ENCODE measurements around the gene SCAANT1. TPM values are rescaled to one million over a fixed set of nuclear protein-coding genes. Genes with fewer than 3 reads are reported as not detected.

The SCAANT1 gene
- total RNA-seq, 4 donors from 2014 or later: not detected

DNA sequence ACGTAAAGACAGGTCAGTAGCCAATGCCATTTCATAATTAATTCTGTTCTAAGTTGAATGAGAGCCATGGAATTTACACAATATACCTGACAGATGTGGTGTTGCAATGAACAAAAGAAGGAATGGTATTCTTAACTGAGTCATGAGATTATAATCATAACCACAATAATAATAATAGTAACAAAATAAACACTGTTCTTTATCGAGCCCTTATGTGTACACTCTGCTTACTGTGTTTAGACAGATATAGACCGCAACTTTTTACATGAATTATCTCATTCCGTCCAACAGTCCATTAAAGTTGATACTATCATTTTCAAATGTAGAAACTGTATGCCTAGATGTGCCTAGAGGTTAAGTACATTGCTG, 28.2 kb upstream of the SCAANT1 start:
- H3K27ac ChIP-seq: no peak overlapping the region
- H3K4me1 ChIP-seq: peaks cover 0 to under 1% of the 10 kb centered on the region in 2 donors
- intact Hi-C loops (cut with DNase I; ENCODE audit: low total_unique reads): no loop called here
- no peaks in the 10 kb centered on the region for H3K27me3 ChIP-seq
- TF ChIP-seq POLR2A (IDR thresholded peaks at IDR 0.05): no peak
- TF ChIP-seq, protein P1, sequence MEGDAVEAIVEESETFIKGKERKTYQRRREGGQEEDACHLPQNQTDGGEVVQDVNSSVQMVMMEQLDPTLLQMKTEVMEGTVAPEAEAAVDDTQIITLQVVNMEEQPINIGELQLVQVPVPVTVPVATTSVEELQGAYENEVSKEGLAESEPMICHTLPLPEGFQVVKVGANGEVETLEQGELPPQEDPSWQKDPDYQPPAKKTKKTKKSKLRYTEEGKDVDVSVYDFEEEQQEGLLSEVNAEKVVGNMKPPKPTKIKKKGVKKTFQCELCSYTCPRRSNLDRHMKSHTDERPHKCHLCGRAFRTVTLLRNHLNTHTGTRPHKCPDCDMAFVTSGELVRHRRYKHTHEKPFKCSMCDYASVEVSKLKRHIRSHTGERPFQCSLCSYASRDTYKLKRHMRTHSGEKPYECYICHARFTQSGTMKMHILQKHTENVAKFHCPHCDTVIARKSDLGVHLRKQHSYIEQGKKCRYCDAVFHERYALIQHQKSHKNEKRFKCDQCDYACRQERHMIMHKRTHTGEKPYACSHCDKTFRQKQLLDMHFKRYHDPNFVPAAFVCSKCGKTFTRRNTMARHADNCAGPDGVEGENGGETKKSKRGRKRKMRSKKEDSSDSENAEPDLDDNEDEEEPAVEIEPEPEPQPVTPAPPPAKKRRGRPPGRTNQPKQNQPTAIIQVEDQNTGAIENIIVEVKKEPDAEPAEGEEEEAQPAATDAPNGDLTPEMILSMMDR (IDR thresholded peaks at IDR 0.05): no peak
- H3K36me3 ChIP-seq: no peaks in the 10 kb centered on the region
- H3K9me3 ChIP-seq: no peaks in the 10 kb centered on the region
- H3K4me3 ChIP-seq: no peak overlapping the region
- DNase-seq: no peak

DNA sequence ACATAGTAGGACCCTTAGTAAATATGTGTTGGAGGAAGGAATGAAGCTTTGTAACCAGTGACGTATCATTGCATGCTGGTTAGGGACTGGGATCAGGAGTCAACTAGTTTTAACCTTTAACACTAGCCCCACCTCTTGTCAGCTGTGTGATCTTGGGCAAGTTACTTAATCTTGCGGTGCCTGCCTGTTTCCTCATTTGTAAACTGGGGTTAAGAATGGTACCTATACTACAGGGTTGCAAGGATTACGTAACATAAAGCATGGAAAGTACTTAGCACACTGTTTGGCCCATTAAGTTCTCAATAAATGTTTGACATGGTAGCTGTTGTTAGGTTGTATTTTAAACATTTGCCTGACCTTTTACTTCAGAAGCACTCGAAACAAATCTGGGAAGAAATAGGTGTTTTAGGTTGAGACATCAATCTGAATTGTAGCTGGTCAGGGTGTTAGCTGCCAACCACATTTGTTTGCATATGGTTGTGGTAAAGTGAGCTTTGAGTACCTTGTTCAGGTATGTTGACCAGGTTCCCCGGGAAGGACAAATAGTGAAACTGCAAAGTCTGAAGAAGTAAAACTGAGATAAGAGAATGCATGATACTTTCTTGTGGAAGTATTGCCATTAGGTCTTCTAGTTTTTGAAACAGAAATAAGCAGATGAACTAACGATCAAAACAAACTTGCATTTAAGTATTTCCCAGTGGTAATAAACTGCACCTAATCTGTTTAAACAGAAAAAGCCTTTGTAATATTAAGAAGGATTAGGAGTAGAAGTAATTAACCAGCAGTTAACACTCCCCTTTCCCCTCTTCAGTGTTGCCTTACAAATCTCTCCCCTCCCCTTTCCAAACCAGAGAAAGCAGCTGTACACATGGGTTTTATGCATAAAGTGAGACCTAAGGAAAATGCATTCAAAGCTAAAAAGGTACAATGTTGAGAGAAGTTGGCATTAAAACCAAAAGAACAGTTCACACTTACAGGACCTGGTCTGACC, 25.8 kb upstream of the SCAANT1 start:
- H3K9me3 ChIP-seq: no peaks in the 10 kb centered on the region
- no peak overlapping the region for H3K27ac ChIP-seq
- intact Hi-C loops (cut with DNase I; ENCODE audit: low total_unique reads): no loop called here
- no peak for TF ChIP-seq POLR2A (IDR thresholded peaks at IDR 0.05)
- TF ChIP-seq, protein P1 (IDR thresholded peaks at IDR 0.05): no peak
- no peak for DNase-seq
- no peaks in the 10 kb centered on the region for H3K27me3 ChIP-seq
- H3K4me3 ChIP-seq: no peak overlapping the region
- no peaks in the 10 kb centered on the region for H3K4me1 ChIP-seq
- no peaks in the 10 kb centered on the region for H3K36me3 ChIP-seq

DNA sequence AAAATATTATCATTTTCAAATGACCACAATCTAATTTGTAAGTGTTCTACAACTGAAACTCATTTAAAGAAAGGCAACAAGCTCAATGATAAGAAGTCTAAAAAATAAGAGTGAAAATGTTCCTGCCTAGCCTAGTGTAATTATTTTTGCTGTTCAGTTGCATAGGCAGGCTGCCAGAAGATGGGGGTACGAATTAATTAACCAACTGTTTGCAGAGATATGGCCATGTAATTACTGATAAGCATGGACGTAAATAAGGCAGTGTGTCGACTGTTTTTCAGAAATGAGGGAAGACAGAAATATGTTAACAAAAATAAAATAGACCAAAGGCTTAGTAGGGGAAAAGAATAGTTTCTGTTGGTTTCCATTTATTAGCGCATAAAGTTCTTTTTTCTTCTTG, 24.7 kb upstream of the SCAANT1 start:
- intact Hi-C loops (cut with DNase I; ENCODE audit: low total_unique reads): no loop called here
- H3K4me1 ChIP-seq: no peaks in the 10 kb centered on the region
- DNase-seq: no peak

DNA sequence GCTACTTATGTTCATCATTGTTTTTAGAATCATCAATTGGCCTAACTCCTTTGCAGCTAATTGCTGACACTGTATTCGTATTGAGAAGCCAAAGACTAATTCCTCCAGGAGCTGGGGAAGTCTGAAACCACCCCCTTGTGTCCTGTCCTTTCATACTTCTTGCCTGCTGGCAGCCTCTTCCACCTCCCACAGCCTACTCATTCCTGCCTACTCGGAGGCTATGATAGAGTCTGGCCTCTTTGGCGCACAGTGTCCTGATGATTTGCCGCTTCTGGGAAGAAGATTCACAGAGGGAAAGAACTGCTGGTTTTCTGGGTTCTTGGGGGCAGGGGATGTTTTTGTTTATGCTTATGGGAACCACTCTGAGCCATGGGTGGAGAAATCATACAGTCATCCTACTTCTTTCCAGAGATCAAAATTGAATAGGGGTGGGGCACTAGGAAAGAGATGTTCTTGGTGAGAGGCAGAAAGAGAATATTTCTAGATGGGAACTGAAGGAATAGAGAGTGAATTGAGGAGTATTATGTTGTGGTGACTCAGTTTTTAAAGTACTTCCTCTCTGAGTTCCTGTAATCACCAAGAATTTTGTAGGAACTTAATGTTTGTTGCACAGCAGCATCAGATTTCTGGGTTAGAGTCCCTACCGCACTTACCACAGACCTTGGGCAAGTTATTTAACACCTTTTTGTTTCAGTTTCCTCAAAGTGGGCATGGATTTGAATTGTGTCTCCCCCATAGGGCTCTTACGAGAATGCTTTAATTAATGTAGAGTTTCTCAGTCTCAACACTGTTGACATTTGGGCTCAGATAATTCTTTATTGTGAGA, 22.1 kb upstream of the SCAANT1 start:
- no peaks in the 10 kb centered on the region for H3K36me3 ChIP-seq
- H3K9me3 ChIP-seq: no peaks in the 10 kb centered on the region
- TF ChIP-seq, protein P1 (IDR thresholded peaks at IDR 0.05): no peak
- no peak for TF ChIP-seq POLR2A (IDR thresholded peaks at IDR 0.05)
- no peak for DNase-seq
- peaks cover 0 to 6% of the 10 kb centered on the region in 2 donors for H3K4me1 ChIP-seq
- intact Hi-C loops (cut with DNase I; ENCODE audit: low total_unique reads): no loop called here
- no peaks in the 10 kb centered on the region for H3K27me3 ChIP-seq
- no peak overlapping the region for H3K4me3 ChIP-seq
- no peak overlapping the region for H3K27ac ChIP-seq

More for the DNA sequence above, 24.7 kb upstream of the SCAANT1 start:
- H3K9me3 ChIP-seq: no peaks in the 10 kb centered on the region
- H3K36me3 ChIP-seq: no peaks in the 10 kb centered on the region
- TF ChIP-seq POLR2A (IDR thresholded peaks at IDR 0.05): no peak
- TF ChIP-seq, protein P1 (IDR thresholded peaks at IDR 0.05): no peak
- H3K27ac ChIP-seq: no peak overlapping the region
- no peak overlapping the region for H3K4me3 ChIP-seq
- no peaks in the 10 kb centered on the region for H3K27me3 ChIP-seq
